ENCODE measurements around the gene OR6J1. TPM values are rescaled to one million over a fixed set of nuclear protein-coding genes. Genes with fewer than 3 reads are reported as not detected.

The OR6J1 gene
- total and polyA plus RNA-seq, 2 of the 13 experiments (the other 11 are each of a cell fraction or from before 2014, with no cell fraction given): not detected

DNA sequence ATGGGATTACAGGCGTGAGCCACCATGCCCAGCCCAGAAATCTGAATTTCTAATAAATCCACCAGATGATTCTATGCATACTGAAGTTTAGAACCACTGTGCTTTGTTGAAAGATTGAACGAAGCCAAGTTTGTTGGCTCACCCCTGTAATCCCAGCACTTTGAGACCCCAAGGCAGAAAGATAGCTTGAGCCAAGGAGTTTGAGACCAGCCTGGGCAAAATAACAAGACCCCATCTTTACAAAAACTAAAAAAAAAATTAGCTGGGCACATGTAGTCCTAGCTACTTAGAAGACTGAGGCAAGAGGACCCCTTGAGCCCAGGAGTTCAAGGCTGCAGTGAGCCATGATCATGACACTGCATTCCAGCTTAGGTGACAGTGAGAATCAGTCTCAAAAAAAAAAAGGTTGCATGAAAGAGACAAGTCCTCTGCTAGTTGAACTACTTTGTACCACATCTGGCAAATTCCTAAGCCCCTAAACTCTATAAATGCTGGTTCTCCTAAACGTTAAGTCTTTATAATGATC is 47.7 kb downstream of the OR6J1 start (continued):
- TF ChIP-seq NFATC3 (CRISPR knock-in tag; IDR thresholded peaks at IDR 0.05) (0 out of 2 replicates have a peak, but pooled peaks have one; percentile 18), ZNF121 (CRISPR knock-in tag; IDR thresholded peaks at IDR 0.05) (no peak), NR2F2 (IDR thresholded peaks at IDR 0.05; ENCODE audit: borderline replicate concordance, low read depth) (no peak), ZNF615 (CRISPR knock-in tag; IDR thresholded peaks at IDR 0.05; ENCODE audit: borderline replicate concordance) (no peak), SNAI1 (CRISPR knock-in tag; IDR thresholded peaks at IDR 0.05; ENCODE audit: borderline replicate concordance) (0 out of 2 replicates have a peak, but pooled peaks have one; percentile 73), MIER3 (CRISPR knock-in tag; IDR thresholded peaks at IDR 0.05; ENCODE audit: borderline replicate concordance) (no peak), SETDB1 (CRISPR knock-in tag; IDR thresholded peaks at IDR 0.05; ENCODE audit: borderline replicate concordance) (no peak), TEAD3 (CRISPR knock-in tag; optimal IDR thresholded peaks at IDR 0.05; ENCODE audit: borderline replicate concordance) (peak; percentile 53), ZNF235 (CRISPR knock-in tag; IDR thresholded peaks at IDR 0.05; ENCODE audit: borderline replicate concordance) (0 out of 2 replicates have a peak, but pooled peaks have one; percentile 43), NR2F1 (CRISPR knock-in tag; IDR thresholded peaks at IDR 0.05) (no peak), ZNF670 (CRISPR knock-in tag; IDR thresholded peaks at IDR 0.05; ENCODE audit: borderline replicate concordance) (no peak), MIER2 (CRISPR knock-in tag; IDR thresholded peaks at IDR 0.05) (no peak), ARHGAP35 (CRISPR knock-in tag; IDR thresholded peaks at IDR 0.05; ENCODE audit: borderline replicate concordance) (0 out of 2 replicates have a peak, but pooled peaks have one; percentile 0), ZIK1 (CRISPR knock-in tag; IDR thresholded peaks at IDR 0.05; ENCODE audit: borderline replicate concordance, low read depth) (no peak), ZSCAN30 (CRISPR knock-in tag; IDR thresholded peaks at IDR 0.05) (no peak), TCF7 (IDR thresholded peaks at IDR 0.05; ENCODE audit: low read depth) (no peak), ZNF749 (CRISPR knock-in tag; IDR thresholded peaks at IDR 0.05; ENCODE audit: borderline replicate concordance) (0 out of 2 replicates have a peak, but pooled peaks have one; percentile 33)
- TF ChIP-seq, protein P1, sequence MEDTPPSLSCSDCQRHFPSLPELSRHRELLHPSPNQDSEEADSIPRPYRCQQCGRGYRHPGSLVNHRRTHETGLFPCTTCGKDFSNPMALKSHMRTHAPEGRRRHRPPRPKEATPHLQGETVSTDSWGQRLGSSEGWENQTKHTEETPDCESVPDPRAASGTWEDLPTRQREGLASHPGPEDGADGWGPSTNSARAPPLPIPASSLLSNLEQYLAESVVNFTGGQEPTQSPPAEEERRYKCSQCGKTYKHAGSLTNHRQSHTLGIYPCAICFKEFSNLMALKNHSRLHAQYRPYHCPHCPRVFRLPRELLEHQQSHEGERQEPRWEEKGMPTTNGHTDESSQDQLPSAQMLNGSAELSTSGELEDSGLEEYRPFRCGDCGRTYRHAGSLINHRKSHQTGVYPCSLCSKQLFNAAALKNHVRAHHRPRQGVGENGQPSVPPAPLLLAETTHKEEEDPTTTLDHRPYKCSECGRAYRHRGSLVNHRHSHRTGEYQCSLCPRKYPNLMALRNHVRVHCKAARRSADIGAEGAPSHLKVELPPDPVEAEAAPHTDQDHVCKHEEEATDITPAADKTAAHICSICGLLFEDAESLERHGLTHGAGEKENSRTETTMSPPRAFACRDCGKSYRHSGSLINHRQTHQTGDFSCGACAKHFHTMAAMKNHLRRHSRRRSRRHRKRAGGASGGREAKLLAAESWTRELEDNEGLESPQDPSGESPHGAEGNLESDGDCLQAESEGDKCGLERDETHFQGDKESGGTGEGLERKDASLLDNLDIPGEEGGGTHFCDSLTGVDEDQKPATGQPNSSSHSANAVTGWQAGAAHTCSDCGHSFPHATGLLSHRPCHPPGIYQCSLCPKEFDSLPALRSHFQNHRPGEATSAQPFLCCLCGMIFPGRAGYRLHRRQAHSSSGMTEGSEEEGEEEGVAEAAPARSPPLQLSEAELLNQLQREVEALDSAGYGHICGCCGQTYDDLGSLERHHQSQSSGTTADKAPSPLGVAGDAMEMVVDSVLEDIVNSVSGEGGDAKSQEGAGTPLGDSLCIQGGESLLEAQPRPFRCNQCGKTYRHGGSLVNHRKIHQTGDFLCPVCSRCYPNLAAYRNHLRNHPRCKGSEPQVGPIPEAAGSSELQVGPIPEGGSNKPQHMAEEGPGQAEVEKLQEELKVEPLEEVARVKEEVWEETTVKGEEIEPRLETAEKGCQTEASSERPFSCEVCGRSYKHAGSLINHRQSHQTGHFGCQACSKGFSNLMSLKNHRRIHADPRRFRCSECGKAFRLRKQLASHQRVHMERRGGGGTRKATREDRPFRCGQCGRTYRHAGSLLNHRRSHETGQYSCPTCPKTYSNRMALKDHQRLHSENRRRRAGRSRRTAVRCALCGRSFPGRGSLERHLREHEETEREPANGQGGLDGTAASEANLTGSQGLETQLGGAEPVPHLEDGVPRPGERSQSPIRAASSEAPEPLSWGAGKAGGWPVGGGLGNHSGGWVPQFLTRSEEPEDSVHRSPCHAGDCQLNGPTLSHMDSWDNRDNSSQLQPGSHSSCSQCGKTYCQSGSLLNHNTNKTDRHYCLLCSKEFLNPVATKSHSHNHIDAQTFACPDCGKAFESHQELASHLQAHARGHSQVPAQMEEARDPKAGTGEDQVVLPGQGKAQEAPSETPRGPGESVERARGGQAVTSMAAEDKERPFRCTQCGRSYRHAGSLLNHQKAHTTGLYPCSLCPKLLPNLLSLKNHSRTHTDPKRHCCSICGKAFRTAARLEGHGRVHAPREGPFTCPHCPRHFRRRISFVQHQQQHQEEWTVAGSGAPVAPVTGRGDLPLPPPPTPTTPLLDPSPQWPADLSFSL (CRISPR knock-in tag; IDR thresholded peaks at IDR 0.05): no peak
- TF ChIP-seq, protein P2, sequence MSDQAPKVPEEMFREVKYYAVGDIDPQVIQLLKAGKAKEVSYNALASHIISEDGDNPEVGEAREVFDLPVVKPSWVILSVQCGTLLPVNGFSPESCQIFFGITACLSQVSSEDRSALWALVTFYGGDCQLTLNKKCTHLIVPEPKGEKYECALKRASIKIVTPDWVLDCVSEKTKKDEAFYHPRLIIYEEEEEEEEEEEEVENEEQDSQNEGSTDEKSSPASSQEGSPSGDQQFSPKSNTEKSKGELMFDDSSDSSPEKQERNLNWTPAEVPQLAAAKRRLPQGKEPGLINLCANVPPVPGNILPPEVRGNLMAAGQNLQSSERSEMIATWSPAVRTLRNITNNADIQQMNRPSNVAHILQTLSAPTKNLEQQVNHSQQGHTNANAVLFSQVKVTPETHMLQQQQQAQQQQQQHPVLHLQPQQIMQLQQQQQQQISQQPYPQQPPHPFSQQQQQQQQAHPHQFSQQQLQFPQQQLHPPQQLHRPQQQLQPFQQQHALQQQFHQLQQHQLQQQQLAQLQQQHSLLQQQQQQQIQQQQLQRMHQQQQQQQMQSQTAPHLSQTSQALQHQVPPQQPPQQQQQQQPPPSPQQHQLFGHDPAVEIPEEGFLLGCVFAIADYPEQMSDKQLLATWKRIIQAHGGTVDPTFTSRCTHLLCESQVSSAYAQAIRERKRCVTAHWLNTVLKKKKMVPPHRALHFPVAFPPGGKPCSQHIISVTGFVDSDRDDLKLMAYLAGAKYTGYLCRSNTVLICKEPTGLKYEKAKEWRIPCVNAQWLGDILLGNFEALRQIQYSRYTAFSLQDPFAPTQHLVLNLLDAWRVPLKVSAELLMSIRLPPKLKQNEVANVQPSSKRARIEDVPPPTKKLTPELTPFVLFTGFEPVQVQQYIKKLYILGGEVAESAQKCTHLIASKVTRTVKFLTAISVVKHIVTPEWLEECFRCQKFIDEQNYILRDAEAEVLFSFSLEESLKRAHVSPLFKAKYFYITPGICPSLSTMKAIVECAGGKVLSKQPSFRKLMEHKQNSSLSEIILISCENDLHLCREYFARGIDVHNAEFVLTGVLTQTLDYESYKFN (CRISPR knock-in tag; conservative IDR thresholded peaks at IDR 0.05): no peak
- TF ChIP-seq, protein P3, sequence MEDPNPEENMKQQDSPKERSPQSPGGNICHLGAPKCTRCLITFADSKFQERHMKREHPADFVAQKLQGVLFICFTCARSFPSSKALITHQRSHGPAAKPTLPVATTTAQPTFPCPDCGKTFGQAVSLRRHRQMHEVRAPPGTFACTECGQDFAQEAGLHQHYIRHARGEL (CRISPR knock-in tag; IDR thresholded peaks at IDR 0.05): 0 out of 2 replicates have a peak, but pooled peaks have one; percentile 51
